OCI-LY3 (cell line): ENCODE results near the gene NUAK2.

Experiments
- H2AFZ ChIP-seq: fragments of 200-600, 300-600 bp; shearing (Covaris generic); 2 replicates; pipeline ENCODE4 v1.6.0; 2014; ENCODE audit warnings: antibody characterized with exemption, low read depth, low read length
- H3K27ac ChIP-seq: fragments of 200-600, 300-600 bp; sonication (generic); 2 replicates; pipeline ENCODE4 v1.5.1; 2014; ENCODE audit warnings: mild to moderate bottlenecking, low read length, moderate library complexity, mixed read lengths
- H3K27me3 ChIP-seq: fragments of 200-600, 300-600 bp; sonication (generic); 2 replicates; pipeline ENCODE4 v1.6.1; 2014; ENCODE audit warnings: low read depth, low read length, mixed read lengths
- H3K36me3 ChIP-seq: fragments of 200-600, 300-600 bp; sonication (generic); replicated peaks from 2 replicates; pipeline ENCODE3; 2014; ENCODE audit warnings: low read depth, low read length, mixed read lengths
- H3K4me1 ChIP-seq: fragments of 300-600, 200-600 bp; sonication (generic); 2 replicates; pipeline ENCODE4 v1.6.1; 2014; ENCODE audit warnings: low read length, mixed read lengths
- H3K4me2 ChIP-seq: fragments of 200-600, 300-600 bp; sonication (generic); 2 replicates; pipeline ENCODE4 v1.6.1; 2014; ENCODE audit warnings: low read length, mixed read lengths
- H3K4me3 ChIP-seq: fragments of 300-600, 200-600 bp; sonication (generic); 2 replicates; pipeline ENCODE4 v1.5.1; 2014; ENCODE audit warnings: antibody characterized with exemption, mild to moderate bottlenecking, low read length, moderate library complexity
- H3K79me2 ChIP-seq: fragments of 300-600, 200-600 bp; shearing (Covaris generic); 2 replicates; pipeline ENCODE4 v1.6.1; 2014; ENCODE audit warnings: mild to moderate bottlenecking, low read length, mixed read lengths
- H3K9ac ChIP-seq: fragments of 300-600, 200-600 bp; shearing (Covaris generic); 2 replicates; pipeline ENCODE4 v1.6.0; 2014; ENCODE audit warnings: mild to moderate bottlenecking, low read length, moderate library complexity
- H3K9me3 ChIP-seq: fragments of 200-600, 300-600 bp; shearing (Covaris generic); 2 replicates; pipeline ENCODE4 v1.6.1; 2014; ENCODE audit warnings: low read length, mixed read lengths; ENCODE audit not compliant: insufficient read depth
- H4K20me1 ChIP-seq: fragments of 200-600, 300-600 bp; sonication (generic); 2 replicates; pipeline ENCODE4 v1.6.1; 2016; ENCODE audit warnings: low read length, mixed read lengths; ENCODE audit not compliant: insufficient read depth
- EZH2phosphoT487 ChIP-seq: fragments of 200-600 bp; shearing (Covaris generic); IDR thresholded peaks from 2 replicates; pipeline ENCODE4 v1.6.1; 2018; ENCODE audit warnings: antibody characterized with exemption, mixed run types, low read depth
- TF ChIP-seq, protein P1 (sequence below): fragments of 200-600, 300-600 bp; sonication (generic); IDR thresholded peaks from 2 replicates; pipeline ENCODE4 v1.5.1; 2014; ENCODE audit warnings: antibody characterized with exemption, low read length, low read depth

The NUAK2 gene

DNA sequence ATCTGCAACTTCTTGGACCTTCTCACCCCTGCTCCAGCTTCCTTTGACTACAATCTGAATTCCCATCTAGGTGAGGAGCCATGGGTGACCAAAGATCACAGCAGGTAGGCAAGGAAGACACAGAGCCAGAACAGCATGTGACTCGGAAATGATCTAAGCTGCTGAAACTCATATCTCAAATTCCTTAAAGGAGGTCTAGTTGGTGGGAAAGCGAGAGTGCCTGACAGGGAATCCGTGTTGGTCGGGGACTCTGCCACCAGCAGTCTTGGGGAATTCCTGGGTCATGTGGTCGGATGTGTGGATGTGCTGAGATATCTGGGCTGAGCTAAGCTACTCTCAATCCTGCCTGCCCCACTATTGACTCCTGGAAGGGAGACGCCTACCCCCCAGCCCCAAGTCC, 3.2 kb upstream of the NUAK2 start:
- peaks cover 7% of the 10 kb centered on the region for H4K20me1 ChIP-seq
- H3K79me2 ChIP-seq = peaks cover 18% of the 10 kb centered on the region
- peak overlapping the region; percentile 27; the same call in 1 of the 2 replicates for H3K9ac ChIP-seq
- H3K4me1 ChIP-seq = peaks cover 22% of the 10 kb centered on the region
- peak overlapping the region; percentile 62 for H3K4me2 ChIP-seq
- no peaks in the 10 kb centered on the region for H3K9me3 ChIP-seq
- H3K4me3 ChIP-seq = peak overlapping the region; percentile 27
- peaks cover 36% of the 10 kb centered on the region for H3K27me3 ChIP-seq
- H3K27ac ChIP-seq = no peak overlapping the region
- no peak overlapping the region for H2AFZ ChIP-seq
- no peak for TF ChIP-seq EZH2phosphoT487
- TF ChIP-seq, protein P1, sequence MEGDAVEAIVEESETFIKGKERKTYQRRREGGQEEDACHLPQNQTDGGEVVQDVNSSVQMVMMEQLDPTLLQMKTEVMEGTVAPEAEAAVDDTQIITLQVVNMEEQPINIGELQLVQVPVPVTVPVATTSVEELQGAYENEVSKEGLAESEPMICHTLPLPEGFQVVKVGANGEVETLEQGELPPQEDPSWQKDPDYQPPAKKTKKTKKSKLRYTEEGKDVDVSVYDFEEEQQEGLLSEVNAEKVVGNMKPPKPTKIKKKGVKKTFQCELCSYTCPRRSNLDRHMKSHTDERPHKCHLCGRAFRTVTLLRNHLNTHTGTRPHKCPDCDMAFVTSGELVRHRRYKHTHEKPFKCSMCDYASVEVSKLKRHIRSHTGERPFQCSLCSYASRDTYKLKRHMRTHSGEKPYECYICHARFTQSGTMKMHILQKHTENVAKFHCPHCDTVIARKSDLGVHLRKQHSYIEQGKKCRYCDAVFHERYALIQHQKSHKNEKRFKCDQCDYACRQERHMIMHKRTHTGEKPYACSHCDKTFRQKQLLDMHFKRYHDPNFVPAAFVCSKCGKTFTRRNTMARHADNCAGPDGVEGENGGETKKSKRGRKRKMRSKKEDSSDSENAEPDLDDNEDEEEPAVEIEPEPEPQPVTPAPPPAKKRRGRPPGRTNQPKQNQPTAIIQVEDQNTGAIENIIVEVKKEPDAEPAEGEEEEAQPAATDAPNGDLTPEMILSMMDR = no peak
- peaks cover 7% of the 10 kb centered on the region for H3K36me3 ChIP-seq

DNA sequence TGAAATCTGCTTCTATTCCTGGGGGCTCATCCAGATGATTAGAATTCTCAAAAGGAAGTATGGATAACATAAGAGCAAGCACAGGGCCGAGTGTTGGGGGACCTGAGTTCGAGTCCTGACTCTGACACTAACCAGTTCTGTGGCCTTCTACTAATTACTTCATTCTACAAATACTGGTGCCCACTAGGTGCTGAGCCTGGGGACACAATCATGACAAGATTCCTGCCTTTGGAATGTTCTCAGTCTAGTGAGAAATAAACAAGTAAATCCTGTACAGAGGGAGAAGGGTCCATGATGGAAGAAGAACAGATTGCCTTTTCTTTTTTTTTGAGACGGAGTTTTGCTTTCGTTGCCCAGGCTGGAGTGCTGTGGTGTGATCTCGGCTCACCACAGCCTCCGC, 2.2 kb upstream of the NUAK2 start:
- peaks cover 32% of the 10 kb centered on the region for H3K4me1 ChIP-seq
- no peak overlapping the region for H3K4me3 ChIP-seq
- no peaks in the 10 kb centered on the region for H3K9me3 ChIP-seq
- TF ChIP-seq EZH2phosphoT487 = no peak
- TF ChIP-seq, protein P1 = no peak
- H3K36me3 ChIP-seq = peaks cover 15% of the 10 kb centered on the region
- no peak overlapping the region for H2AFZ ChIP-seq
- no peak overlapping the region for H3K27ac ChIP-seq
- no peak overlapping the region for H3K4me2 ChIP-seq
- H3K27me3 ChIP-seq = peaks cover 26% of the 10 kb centered on the region
- no peak overlapping the region for H3K9ac ChIP-seq
- H4K20me1 ChIP-seq = peaks cover 17% of the 10 kb centered on the region
- H3K79me2 ChIP-seq = peaks cover 28% of the 10 kb centered on the region

DNA sequence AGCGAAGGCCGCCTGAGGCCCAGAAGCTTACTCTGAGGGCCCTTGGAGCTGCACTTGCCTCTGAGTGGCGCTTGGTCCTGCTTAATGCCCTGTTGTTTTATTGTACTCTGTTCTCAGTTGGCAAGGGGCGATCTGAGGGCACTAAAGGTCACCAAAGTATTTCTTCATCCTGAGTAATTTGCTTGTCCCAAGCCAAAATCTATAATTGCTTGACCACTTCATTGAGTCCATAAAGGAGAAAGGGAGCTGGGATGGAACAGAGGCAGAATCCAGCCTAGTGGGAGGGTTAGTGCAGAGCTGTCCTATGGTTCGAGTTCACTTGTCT, 376 bp upstream of the NUAK2 start:
- Histone ChIP-seq H3K4me1 (peaks cover 51% of the 10 kb centered on the region), H3K4me3 (peak overlapping the region; percentile 79), H3K79me2 (peaks cover 47% of the 10 kb centered on the region), H3K4me2 (peak overlapping the region; percentile 99), H3K27me3 (peaks cover 11% of the 10 kb centered on the region), H3K9me3 (no peaks in the 10 kb centered on the region), H2AFZ (peak overlapping the region; percentile 24; the same call in 1 of the 2 replicates), H3K36me3 (peaks cover 24% of the 10 kb centered on the region), H4K20me1 (peaks cover 36% of the 10 kb centered on the region), H3K27ac (no peak overlapping the region), H3K9ac (0 out of 2 replicates have a peak overlapping the region, but pooled peaks have one; percentile 3)
- TF ChIP-seq EZH2phosphoT487 = no peak
- TF ChIP-seq, protein P1 = no peak

DNA sequence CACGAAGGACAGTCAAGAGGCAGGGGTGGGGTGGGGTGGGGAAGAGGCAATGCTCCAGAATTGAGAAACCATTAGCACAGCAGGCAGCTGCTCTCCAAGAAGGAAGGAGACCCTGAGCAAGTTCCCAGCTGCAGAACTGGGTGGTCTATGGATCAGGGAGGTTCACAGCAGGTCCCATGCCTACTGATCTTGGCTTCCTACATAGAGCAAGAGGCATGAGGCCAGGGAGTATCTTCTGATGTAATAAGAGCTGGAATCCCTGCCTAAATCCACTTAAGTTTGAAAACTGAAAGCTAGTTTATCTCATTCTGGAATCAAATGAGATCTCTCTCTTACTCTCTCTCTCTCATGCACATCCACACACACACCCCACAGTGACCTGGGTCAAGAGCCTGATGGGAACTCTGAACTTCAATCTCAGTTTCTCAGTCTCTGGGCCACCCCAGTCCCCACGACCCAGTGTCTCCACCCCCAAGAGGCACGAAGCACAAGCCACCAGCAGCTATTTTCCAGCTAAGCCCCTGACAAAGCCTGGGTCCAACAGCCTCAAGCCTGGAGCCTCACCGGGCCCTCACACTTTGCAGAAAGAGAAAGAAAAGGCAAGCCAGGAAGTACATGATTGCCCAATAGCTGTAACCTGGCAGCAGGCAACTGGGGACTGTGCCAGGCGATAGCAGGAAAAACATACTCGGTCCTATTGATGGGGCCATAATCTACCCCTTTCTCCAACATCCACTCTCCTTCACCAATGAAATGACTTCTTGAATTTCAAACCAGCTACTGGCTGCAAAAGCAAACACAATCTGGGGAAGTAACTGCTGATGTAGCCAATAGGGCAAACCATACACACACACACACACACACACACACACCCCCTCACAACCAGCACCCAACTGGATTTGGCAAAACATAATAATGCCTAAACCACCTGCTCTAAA, 2.2 kb downstream of the NUAK2 start:
- TF ChIP-seq, protein P1 = no peak
- no peak overlapping the region for H2AFZ ChIP-seq
- H3K4me3 ChIP-seq = peak overlapping the region; percentile 79
- no peaks in the 10 kb centered on the region for H3K9me3 ChIP-seq
- peak overlapping the region; percentile 51 for H3K9ac ChIP-seq
- H4K20me1 ChIP-seq = peaks cover 45% of the 10 kb centered on the region
- H3K36me3 ChIP-seq = peaks cover 24% of the 10 kb centered on the region
- peak overlapping the region; percentile 99 for H3K4me2 ChIP-seq
- peaks cover 72% of the 10 kb centered on the region for H3K79me2 ChIP-seq
- H3K27ac ChIP-seq = peak overlapping the region; percentile 43
- H3K4me1 ChIP-seq = peaks cover 63% of the 10 kb centered on the region
- no peaks in the 10 kb centered on the region for H3K27me3 ChIP-seq
